Nephron (organoid): ENCODE measurements around the gene CREB5.
"Not testable (repeated sequence)": the region's sequence is repeated elsewhere in the genome, so short reads cannot be mapped to it uniquely, and the experiment has no call there.

Source experiments
- H3K27ac Mint-ChIP-seq, 3 experiments: 2 replicates each; pipeline ENCODE4 v1.8.0; 2020; ENCODE audit warnings: mixed read lengths in 3 of 3, mild to moderate bottlenecking in 2 of 3, moderate library complexity in 1 of 3
- H3K27me3 Mint-ChIP-seq: 2 replicates; pipeline ENCODE4 v1.8.0; 2021; ENCODE audit warnings: low read depth, mild to moderate bottlenecking, moderate library complexity, mixed read lengths
- H3K36me3 Mint-ChIP-seq: 2 replicates; pipeline ENCODE4 v1.8.0; 2020; ENCODE audit warnings: low read depth, mixed read lengths
- H3K4me1 Mint-ChIP-seq: 2 replicates; pipeline ENCODE4 v1.8.0; 2020; ENCODE audit warnings: mixed read lengths
- H3K4me3 Mint-ChIP-seq, 3 experiments: 2 replicates each; pipeline ENCODE4 v1.8.0; 2020; ENCODE audit warnings: mild to moderate bottlenecking in 3 of 3, mixed read lengths in 3 of 3, moderate library complexity in 2 of 3
- H3K9me3 Mint-ChIP-seq: 2 replicates; pipeline ENCODE4 v1.8.0; 2020; ENCODE audit warnings: mixed read lengths
- CTCF ChIP-seq, 3 experiments: fragments of 200-600 bp; sonication (generic); IDR thresholded peaks; one replicate each; pipeline ENCODE4 v1.5.0; 2021; ENCODE audit warnings: antibody characterized with exemption in 3 of 3; ENCODE audit not compliant: unreplicated experiment in 3 of 3

Gene CREB5

GRCh38 chr7:28591725-28592349, 179.5 kb downstream of the CREB5 start:
- H3K4me1 Mint-ChIP-seq = peaks cover 67% of the 10 kb centered on the region
- H3K36me3 Mint-ChIP-seq = no peaks in the 10 kb centered on the region
- no peaks in the 10 kb centered on the region for H3K9me3 Mint-ChIP-seq
- TF ChIP-seq CTCF (IDR thresholded peaks at IDR 0.05; ENCODE audit: unreplicated experiment in 3 of 3) = no peak
- no peak overlapping the region for H3K4me3 Mint-ChIP-seq
- peak overlapping the region; percentile 57 to 78 (median 77) for H3K27ac Mint-ChIP-seq
- H3K27me3 Mint-ChIP-seq = no peaks in the 10 kb centered on the region

GRCh38 chr7:28592861-28593260, 180.5 kb downstream of the CREB5 start:
- peak overlapping the region in 2 of 3 experiments; percentile 70 to 77 for H3K27ac Mint-ChIP-seq
- peaks cover 62% of the 10 kb centered on the region for H3K4me1 Mint-ChIP-seq
- no peaks in the 10 kb centered on the region for H3K36me3 Mint-ChIP-seq
- no peaks in the 10 kb centered on the region for H3K9me3 Mint-ChIP-seq
- no peak for TF ChIP-seq CTCF (IDR thresholded peaks at IDR 0.05; ENCODE audit: unreplicated experiment in 3 of 3)
- no peak overlapping the region for H3K4me3 Mint-ChIP-seq
- H3K27me3 Mint-ChIP-seq = no peaks in the 10 kb centered on the region

- no peak for TF ChIP-seq CTCF (IDR thresholded peaks at IDR 0.05; ENCODE audit: unreplicated experiment in 3 of 3)
- H3K9me3 Mint-ChIP-seq = no peaks in the 10 kb centered on the region
- H3K27me3 Mint-ChIP-seq = no peaks in the 10 kb centered on the region
- H3K27ac Mint-ChIP-seq = peak overlapping the region; percentile 69 to 78 (median 74)
- H3K4me3 Mint-ChIP-seq = no peak overlapping the region
- H3K36me3 Mint-ChIP-seq = no peaks in the 10 kb centered on the region
- peaks cover 55% of the 10 kb centered on the region for H3K4me1 Mint-ChIP-seq
These were observed 182.8 kb downstream of the CREB5 start for GRCh38 chr7:28595076-28595475.

- Mint-ChIP-seq H3K4me1 (peaks cover 54% of the 10 kb centered on the region), H3K4me3 (no peak overlapping the region), H3K9me3 (no peaks in the 10 kb centered on the region), H3K36me3 (no peaks in the 10 kb centered on the region), H3K27me3 (no peaks in the 10 kb centered on the region), H3K27ac (peak overlapping the region in 1 of 3 experiments; percentile 8)
- TF ChIP-seq CTCF (IDR thresholded peaks at IDR 0.05; ENCODE audit: unreplicated experiment in 3 of 3) = no peak
These were observed 183.5 kb downstream of the CREB5 start for GRCh38 chr7:28595801-28596200.

- H3K4me3 Mint-ChIP-seq = no peak overlapping the region
- no peak for TF ChIP-seq CTCF (IDR thresholded peaks at IDR 0.05; ENCODE audit: unreplicated experiment in 3 of 3)
- H3K27ac Mint-ChIP-seq = no peak overlapping the region
- no peaks in the 10 kb centered on the region for H3K9me3 Mint-ChIP-seq
- H3K36me3 Mint-ChIP-seq = no peaks in the 10 kb centered on the region
- H3K27me3 Mint-ChIP-seq = no peaks in the 10 kb centered on the region
- H3K4me1 Mint-ChIP-seq = peaks cover 48% of the 10 kb centered on the region
These were observed 184.1 kb downstream of the CREB5 start for GRCh38 chr7:28596245-28596935.

GRCh38 chr7:28597284-28597683, 185.0 kb downstream of the CREB5 start:
- TF ChIP-seq CTCF (IDR thresholded peaks at IDR 0.05; ENCODE audit: unreplicated experiment in 3 of 3) = no peak
- H3K27me3 Mint-ChIP-seq = no peaks in the 10 kb centered on the region
- H3K4me1 Mint-ChIP-seq = peaks cover 39% of the 10 kb centered on the region
- no peaks in the 10 kb centered on the region for H3K36me3 Mint-ChIP-seq
- H3K27ac Mint-ChIP-seq = no peak overlapping the region
- no peak overlapping the region for H3K4me3 Mint-ChIP-seq
- no peaks in the 10 kb centered on the region for H3K9me3 Mint-ChIP-seq

GRCh38 chr7:28598037-28598436, 185.7 kb downstream of the CREB5 start:
- H3K4me3 Mint-ChIP-seq, H3K9me3 Mint-ChIP-seq, H3K36me3 Mint-ChIP-seq, H3K27me3 Mint-ChIP-seq: not testable (repeated sequence)
- Mint-ChIP-seq H3K27ac (peak overlapping the region in 1 of 3 experiments; percentile 10), H3K4me1 (peaks cover 34% of the 10 kb centered on the region)
